A549 (cell line): Measurements from ENCODE around the gene LMF2. TPM values are rescaled to one million over a fixed set of nuclear protein-coding genes. Genes with fewer than 3 reads are reported as not detected.

Source experiments
- ATAC-seq, 2 experiments: fragments of 200-7000 bp in 1 of 2; fragments of >200 bp in 1 of 2; cut with Nextera tagmentation in 1 of 2; cut with Tn5 transposase in 1 of 2; 3 replicates each; pipeline versions ENCODE4 v1.8.0 to v1.9.1; 2018 to 2020; ENCODE audit warnings: mild to moderate bottlenecking in 1 of 2, moderate library complexity in 1 of 2
- CTCF ChIA-PET: fragments of 300-600 bp; sonication (Branson Sonifier 250); formaldehyde crosslinking; extraction: SDS; loops from one replicate; lab custom pipeline; 2021; ENCODE audit warnings: antibody characterized with exemption, inconsistent platforms; lab: Yijun Ruan, JAX
- POLR2A ChIA-PET: fragments of 350-600 bp; formaldehyde crosslinking; extraction: SDS; loops from one replicate; lab custom pipeline; 2021; ENCODE audit warnings: antibody characterized with exemption, inconsistent platforms; lab: Yijun Ruan, JAX
- DNase-seq, 2 experiments: peaks; one replicate each; pipeline versions ENCODE4 v3.0.0 to v3.0.0-alpha.2; 2011 to 2016; ENCODE audit warnings: low read depth in 1 of 2, low spot score in 1 of 2
- FAIRE-seq: peaks from 2 replicates; lab custom pipeline; 2011; peaks lifted over from hg19 to GRCh38; lab: Jason Lieb, UNC
- H3K27ac ChIP-seq, 2 experiments: fragments of >200 bp; sonication (Bioruptor Twin); formaldehyde crosslinking; 3 replicates each; pipeline ENCODE4 v1.5.1; 2016 to 2017
- H3K4me1 ChIP-seq: fragments of >200 bp; sonication (Bioruptor Twin); formaldehyde crosslinking; 3 replicates; pipeline ENCODE4 v1.6.1; 2016
- H3K4me2 ChIP-seq: fragments of >200 bp; sonication (Bioruptor Twin); formaldehyde crosslinking; 3 replicates; pipeline ENCODE4 v1.6.1; 2016
- H3K4me3 ChIP-seq: fragments of >200 bp; sonication (Bioruptor Twin); formaldehyde crosslinking; 3 replicates; pipeline ENCODE4 v1.5.1; 2016
- H3K9me3 ChIP-seq: fragments of >200 bp; sonication (Bioruptor Twin); formaldehyde crosslinking; 3 replicates; pipeline ENCODE4 v1.6.1; 2016
- EHF ChIP-seq: fragments of 250-450 bp; sonication (Bioruptor Pico); IDR thresholded peaks from 2 replicates; pipeline ENCODE4 v1.5.0; 2020; ENCODE audit warnings: mild to moderate bottlenecking
- ESRRA ChIP-seq: fragments of 150-350 bp; IDR thresholded peaks from 2 replicates; pipeline ENCODE4 v1.6.1; 2014; ENCODE audit warnings: mild to moderate bottlenecking, low read length, borderline replicate concordance
- FOSB ChIP-seq: fragments of 250-450 bp; sonication (Bioruptor Pico); IDR thresholded peaks from 2 replicates; pipeline ENCODE4 v1.5.0; 2020; ENCODE audit warnings: mild to moderate bottlenecking, moderate library complexity
- JUN ChIP-seq, 2 experiments: fragments of >200 bp; sonication (Bioruptor Twin); formaldehyde crosslinking; IDR thresholded peaks; 2 replicates in 1 of 2; 3 replicates in 1 of 2; pipeline ENCODE4 v1.6.1; 2016 to 2017
- MYC ChIP-seq: IDR thresholded peaks from 2 replicates; pipeline ENCODE4 v1.6.1; 2012; ENCODE audit warnings: mild to moderate bottlenecking, inconsistent platforms, low read length, improper control_type of control experiment, borderline replicate concordance
- NFE2L2 ChIP-seq: fragments of 150-350 bp; conservative IDR thresholded peaks from 2 replicates; pipeline ENCODE4 v1.6.1; 2014; ENCODE audit warnings: low read length
- NR3C1 ChIP-seq: fragments of >200 bp; sonication (Bioruptor Twin); formaldehyde crosslinking; IDR thresholded peaks from 3 replicates; pipeline ENCODE4 v1.6.1; 2017
- PHF8 ChIP-seq: fragments of 200-600 bp; sonication (generic); IDR thresholded peaks from 2 replicates; pipeline ENCODE4 v1.6.1; 2016; ENCODE audit warnings: low read depth, mild to moderate bottlenecking, antibody characterized with exemption, moderate library complexity, borderline replicate concordance
- POLR2A ChIP-seq: IDR thresholded peaks from 2 replicates; pipeline ENCODE4 v1.6.1; 2012; ENCODE audit warnings: mild to moderate bottlenecking, low read length
- POLR2AphosphoS2 ChIP-seq: conservative IDR thresholded peaks from 2 replicates; pipeline ENCODE4 v1.6.1; 2012; ENCODE audit warnings: low read length, improper control_type of control experiment, inconsistent platforms
- SMC3 ChIP-seq: fragments of >200 bp; sonication (Bioruptor Twin); formaldehyde crosslinking; IDR thresholded peaks from 3 replicates; pipeline ENCODE4 v1.6.1; 2018; ENCODE audit warnings: inconsistent platforms
- SREBF2 ChIP-seq: fragments of 450-650 bp; IDR thresholded peaks from 2 replicates; pipeline ENCODE4 v1.6.1; 2014; ENCODE audit warnings: mild to moderate bottlenecking, moderate library complexity
- TFCP2L1 ChIP-seq: fragments of 250-450 bp; sonication (Bioruptor Pico); IDR thresholded peaks from 2 replicates; pipeline ENCODE4 v1.5.0; 2021; ENCODE audit warnings: mild to moderate bottlenecking
- ZC3H11A ChIP-seq: fragments of 450-650 bp; IDR thresholded peaks from 2 replicates; pipeline ENCODE4 v1.6.1; 2014; ENCODE audit warnings: antibody characterized with exemption, mild to moderate bottlenecking
- ZFP36 ChIP-seq: fragments of 450-650 bp; IDR thresholded peaks from 2 replicates; pipeline ENCODE4 v1.6.1; 2014; ENCODE audit warnings: borderline replicate concordance; ENCODE audit not compliant: partially characterized antibody
- WGBS: methylation state at CpG from one replicate; pipeline ENCODE4 v1.1.6; 2017; ENCODE audit errors: missing lambda C conversion rate; 5-methylcytosine and 5-hydroxymethylcytosine counted together
- polyA plus RNA-seq, 4 experiments: library from polyadenylated mRNA; depleted of rRNA in 3 of 4; stranded (reverse); fragments of >200 nt; fragmentation: RNase III in 1 of 4; extraction: RNeasy Plus Mini Kit Qiagen cat#74134 plus additional on column Dnase treatment in 1 of 4; gene quantifications; 2 replicates in 3 of 4; 3 replicates in 1 of 4; pipeline ENCODE4 v1.2.3, GENCODE V29; 2011 to 2017
- TF ChIP-seq, protein P1 (sequence below): IDR thresholded peaks from 2 replicates; pipeline ENCODE4 v1.6.1; 2012
- TF ChIP-seq, protein P2 (sequence below): IDR thresholded peaks from 2 replicates; pipeline ENCODE4 v1.6.1; 2012
- TF ChIP-seq, protein P3 (sequence below): fragments of 250-450 bp; sonication (Bioruptor Pico); IDR thresholded peaks from 2 replicates; pipeline ENCODE4 v1.5.0; 2020; ENCODE audit warnings: low read depth, mild to moderate bottlenecking, moderate library complexity
- TF ChIP-seq, protein P4 (sequence below): fragments of 200-600 bp; sonication (generic); IDR thresholded peaks from 2 replicates; pipeline ENCODE4 v1.6.1; 2016; ENCODE audit warnings: antibody characterized with exemption, mild to moderate bottlenecking, moderate library complexity

The LMF2 gene
- polyA plus RNA-seq, 2 of the 4 experiments (the other 2 are of a cell fraction), result 13.0 to 32.5 TPM

DNA sequence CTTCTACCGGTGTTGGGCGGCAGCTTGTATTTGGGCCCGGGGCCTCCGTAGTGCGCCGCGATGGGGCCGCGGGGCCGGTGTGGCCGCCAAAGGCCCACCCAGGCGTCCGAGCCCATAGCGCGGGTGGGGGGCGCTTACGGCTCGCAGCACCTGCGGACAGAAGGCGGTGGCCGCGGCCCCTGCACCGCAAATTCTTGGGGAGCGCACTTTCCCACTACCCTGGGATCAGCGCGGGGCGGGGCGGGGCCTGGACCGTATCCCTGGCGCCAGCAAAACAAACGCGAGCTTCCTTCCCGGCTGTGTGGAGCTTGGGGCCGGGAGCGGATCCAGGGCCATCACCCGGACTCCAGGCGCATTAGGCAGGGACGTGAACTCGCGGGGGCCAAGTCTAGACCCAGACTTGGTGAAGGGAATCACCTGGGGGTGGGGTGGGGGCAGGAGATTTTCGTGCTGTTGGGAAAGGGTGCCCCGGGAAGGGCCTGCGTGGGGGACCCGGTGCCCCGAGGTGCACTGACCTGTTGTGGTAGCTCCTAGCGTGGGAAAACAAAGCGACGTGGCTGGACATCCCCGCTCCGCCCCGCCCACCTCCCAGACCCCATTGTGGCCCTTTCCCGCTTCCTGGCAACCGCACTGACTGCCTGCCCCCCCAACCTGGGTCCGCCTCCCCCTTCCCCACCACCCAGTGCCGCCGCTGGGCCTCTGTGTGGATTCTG, 24.6 kb upstream of the LMF2 start:
- H3K9me3 ChIP-seq, result no peaks in the 10 kb centered on the region
- ChIA-PET POLR2A (interaction anchor here (0.6 to 1.3 kb wide), 5 partner anchors 9 to 50 kb away, joined by 3 to 5 read pairs (median 3); partner anchors contain the start of gene SYCE3), CTCF (interaction anchor here (0.8 to 1.8 kb wide), 2 partner anchors 13 to 89 kb away, joined by 3 to 7 read pairs; partner anchors contain the start of gene KLHDC7B)
- H3K4me2 ChIP-seq, result peak overlapping the region; percentile 92
- DNase-seq, result peak in 1 of 2 experiments; percentile 65
- 3% methylated on average over 20 of the region's 56 CpGs for WGBS
- peak overlapping the region; percentile 64 for H3K4me3 ChIP-seq
- H3K4me1 ChIP-seq, result peaks cover 26% of the 10 kb centered on the region
- H3K27ac ChIP-seq, result peak overlapping the region; percentile 95 to 98
- peak; percentile 49 to 68 for ATAC-seq
- TF ChIP-seq POLR2AphosphoS2, result no peak
- TF ChIP-seq POLR2A, result peak; percentile 25
- FAIRE-seq, result no peak

DNA sequence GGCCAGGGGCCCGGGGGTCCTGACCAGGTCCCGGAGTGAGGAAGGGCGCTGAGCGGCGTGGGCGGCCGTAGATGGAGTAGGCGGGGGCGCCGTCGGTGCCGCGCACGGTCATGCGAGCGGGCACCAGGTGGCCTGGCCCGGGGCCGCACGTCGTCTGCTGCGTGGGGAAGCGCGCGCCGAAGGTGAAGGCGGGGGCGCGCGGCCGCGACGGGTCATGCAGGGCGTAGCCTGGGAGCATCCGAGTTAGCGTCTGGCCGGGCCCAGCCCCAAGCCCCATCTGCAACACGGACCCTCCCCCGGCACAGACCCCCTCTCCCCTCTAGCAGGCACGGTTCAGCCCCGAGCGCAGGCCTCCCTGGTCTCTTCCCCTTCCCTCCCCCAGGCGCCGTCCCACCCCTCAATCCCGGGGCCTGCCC, 24.1 kb upstream of the LMF2 start:
- ChIA-PET CTCF (interaction anchor here (0.8 to 1.8 kb wide), 2 partner anchors 14 to 89 kb away, joined by 3 to 7 read pairs; partner anchors contain the start of gene KLHDC7B), POLR2A (interaction anchor here (0.6 to 1.3 kb wide), 5 partner anchors 9 to 51 kb away, joined by 3 to 5 read pairs (median 3); partner anchors contain the start of gene SYCE3)
- Histone ChIP-seq H3K9me3 (no peaks in the 10 kb centered on the region), H3K4me3 (peak overlapping the region; percentile 64), H3K4me2 (peak overlapping the region; percentile 92), H3K4me1 (peaks cover 29% of the 10 kb centered on the region), H3K27ac (peak overlapping the region; percentile 95 to 98)
- ATAC-seq (peak; percentile 42 to 49), FAIRE-seq (no peak), DNase-seq (peak in 1 of 2 experiments; percentile 75)
- WGBS, result no CpG with 5 or more reads among the region's 44 CpGs
- TF ChIP-seq, protein P1, sequence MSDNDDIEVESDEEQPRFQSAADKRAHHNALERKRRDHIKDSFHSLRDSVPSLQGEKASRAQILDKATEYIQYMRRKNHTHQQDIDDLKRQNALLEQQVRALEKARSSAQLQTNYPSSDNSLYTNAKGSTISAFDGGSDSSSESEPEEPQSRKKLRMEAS, result peak; percentile 47
- no peak for TF ChIP-seq SMC3

DNA sequence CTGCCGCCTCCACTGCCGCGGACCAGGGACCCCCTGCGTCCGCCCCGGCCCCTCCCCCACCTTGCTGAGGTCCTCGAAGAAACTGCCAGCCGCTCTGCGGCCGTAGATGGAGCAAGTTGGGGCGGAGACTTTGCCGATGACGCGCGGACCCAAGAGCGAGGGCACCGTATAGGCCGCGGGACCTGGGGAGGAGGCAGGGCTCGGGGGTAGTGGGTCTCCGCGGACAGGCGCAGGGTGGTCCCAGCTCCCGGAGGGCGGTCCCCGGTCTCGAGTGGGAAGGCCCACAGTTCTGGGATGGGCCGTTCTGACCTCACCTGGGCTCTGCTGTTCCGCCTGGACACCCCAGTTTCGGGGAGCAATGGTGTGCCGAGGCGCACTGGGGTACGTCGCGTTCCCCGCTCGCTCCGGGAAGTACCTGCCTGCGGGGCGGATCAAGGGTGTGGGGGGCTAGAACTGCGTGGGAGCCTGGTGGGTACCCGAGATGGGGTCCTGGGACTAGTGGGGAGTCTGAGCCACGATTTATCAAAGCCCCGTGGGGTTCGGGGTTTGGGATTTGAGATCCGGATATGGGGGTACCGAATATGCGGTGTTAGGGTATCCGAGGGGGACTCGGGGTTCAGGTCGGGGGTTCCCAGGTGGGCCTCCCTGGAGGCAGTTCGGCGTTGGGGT, 23.5 kb upstream of the LMF2 start:
- FAIRE-seq, result no peak
- CTCF ChIA-PET, result interaction anchor here (0.8 kb wide), 1 partner anchor 14 kb away, joined by 3 read pairs; the partner anchor contains the start of gene KLHDC7B
- DNase-seq, result peak; percentile 60 to 91
- POLR2A ChIA-PET, result interaction anchor here (0.7 to 1.0 kb wide), 2 partner anchors 9 to 32 kb away, joined by 3 to 5 read pairs; partner anchors contain the start of gene SYCE3
- TF ChIP-seq, protein P2, sequence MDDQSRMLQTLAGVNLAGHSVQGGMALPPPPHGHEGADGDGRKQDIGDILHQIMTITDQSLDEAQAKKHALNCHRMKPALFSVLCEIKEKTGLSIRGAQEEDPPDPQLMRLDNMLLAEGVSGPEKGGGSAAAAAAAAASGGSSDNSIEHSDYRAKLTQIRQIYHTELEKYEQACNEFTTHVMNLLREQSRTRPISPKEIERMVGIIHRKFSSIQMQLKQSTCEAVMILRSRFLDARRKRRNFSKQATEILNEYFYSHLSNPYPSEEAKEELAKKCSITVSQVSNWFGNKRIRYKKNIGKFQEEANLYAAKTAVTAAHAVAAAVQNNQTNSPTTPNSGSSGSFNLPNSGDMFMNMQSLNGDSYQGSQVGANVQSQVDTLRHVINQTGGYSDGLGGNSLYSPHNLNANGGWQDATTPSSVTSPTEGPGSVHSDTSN, result peak; percentile 35; the same call in 1 of the 2 replicates
- TF ChIP-seq JUN (IDR thresholded peaks at IDR 0.05) (peak in 1 of 2 experiments; percentile 21; a peak in 2 of 5 replicates), PHF8 (no peak), ESRRA (no peak), ZC3H11A (no peak), SREBF2 (no peak), EHF (CRISPR knock-in tag) (0 out of 2 replicates have a peak, but pooled peaks have one; percentile 23), NR3C1 (no peak), TFCP2L1 (CRISPR knock-in tag) (0 out of 2 replicates have a peak, but pooled peaks have one; percentile 15), NFE2L2 (no peak), POLR2A (peak; percentile 67), MYC (no peak), ZFP36 (no peak), FOSB (CRISPR knock-in tag) (no peak)
- TF ChIP-seq, protein P3, sequence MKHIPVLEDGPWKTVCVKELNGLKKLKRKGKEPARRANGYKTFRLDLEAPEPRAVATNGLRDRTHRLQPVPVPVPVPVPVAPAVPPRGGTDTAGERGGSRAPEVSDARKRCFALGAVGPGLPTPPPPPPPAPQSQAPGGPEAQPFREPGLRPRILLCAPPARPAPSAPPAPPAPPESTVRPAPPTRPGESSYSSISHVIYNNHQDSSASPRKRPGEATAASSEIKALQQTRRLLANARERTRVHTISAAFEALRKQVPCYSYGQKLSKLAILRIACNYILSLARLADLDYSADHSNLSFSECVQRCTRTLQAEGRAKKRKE (CRISPR knock-in tag), result no peak
- TF ChIP-seq, protein P4, sequence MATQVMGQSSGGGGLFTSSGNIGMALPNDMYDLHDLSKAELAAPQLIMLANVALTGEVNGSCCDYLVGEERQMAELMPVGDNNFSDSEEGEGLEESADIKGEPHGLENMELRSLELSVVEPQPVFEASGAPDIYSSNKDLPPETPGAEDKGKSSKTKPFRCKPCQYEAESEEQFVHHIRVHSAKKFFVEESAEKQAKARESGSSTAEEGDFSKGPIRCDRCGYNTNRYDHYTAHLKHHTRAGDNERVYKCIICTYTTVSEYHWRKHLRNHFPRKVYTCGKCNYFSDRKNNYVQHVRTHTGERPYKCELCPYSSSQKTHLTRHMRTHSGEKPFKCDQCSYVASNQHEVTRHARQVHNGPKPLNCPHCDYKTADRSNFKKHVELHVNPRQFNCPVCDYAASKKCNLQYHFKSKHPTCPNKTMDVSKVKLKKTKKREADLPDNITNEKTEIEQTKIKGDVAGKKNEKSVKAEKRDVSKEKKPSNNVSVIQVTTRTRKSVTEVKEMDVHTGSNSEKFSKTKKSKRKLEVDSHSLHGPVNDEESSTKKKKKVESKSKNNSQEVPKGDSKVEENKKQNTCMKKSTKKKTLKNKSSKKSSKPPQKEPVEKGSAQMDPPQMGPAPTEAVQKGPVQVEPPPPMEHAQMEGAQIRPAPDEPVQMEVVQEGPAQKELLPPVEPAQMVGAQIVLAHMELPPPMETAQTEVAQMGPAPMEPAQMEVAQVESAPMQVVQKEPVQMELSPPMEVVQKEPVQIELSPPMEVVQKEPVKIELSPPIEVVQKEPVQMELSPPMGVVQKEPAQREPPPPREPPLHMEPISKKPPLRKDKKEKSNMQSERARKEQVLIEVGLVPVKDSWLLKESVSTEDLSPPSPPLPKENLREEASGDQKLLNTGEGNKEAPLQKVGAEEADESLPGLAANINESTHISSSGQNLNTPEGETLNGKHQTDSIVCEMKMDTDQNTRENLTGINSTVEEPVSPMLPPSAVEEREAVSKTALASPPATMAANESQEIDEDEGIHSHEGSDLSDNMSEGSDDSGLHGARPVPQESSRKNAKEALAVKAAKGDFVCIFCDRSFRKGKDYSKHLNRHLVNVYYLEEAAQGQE, result no peak
- Histone ChIP-seq H3K4me3 (peak overlapping the region; percentile 64), H3K9me3 (no peaks in the 10 kb centered on the region), H3K4me1 (peaks cover 29% of the 10 kb centered on the region), H3K4me2 (peak overlapping the region; percentile 92), H3K27ac (peak overlapping the region; percentile 95 to 98)
- WGBS, result 0% methylated on average over 2 of the region's 53 CpGs
- ATAC-seq, result peak; percentile 48 to 69
